Neural cell (in vitro differentiated cells): ENCODE results near the gene STN1. TPM values are rescaled to one million over a fixed set of nuclear protein-coding genes. Genes with fewer than 3 reads are reported as not detected.

Experiments
- H2AFZ ChIP-seq: fragments of 200-600, 300-800 bp; sonication (generic), shearing (Covaris generic); 2 replicates; pipeline ENCODE4 v1.6.0; 2014; ENCODE audit warnings: low read depth, mild to moderate bottlenecking, antibody characterized with exemption, low read length, moderate library complexity
- H3F3A ChIP-seq: fragments of 200-600 bp; shearing (Covaris generic); 2 replicates; pipeline ENCODE4 v1.6.1; 2016; ENCODE audit warnings: mild to moderate bottlenecking, moderate library complexity, mixed read lengths, antibody characterized with exemption, low read length; ENCODE audit not compliant: insufficient read depth, poor library complexity, severe bottlenecking
- H3K27ac ChIP-seq: fragments of 200-600, 300-800 bp; sonication (generic), shearing (Covaris generic); 2 replicates; pipeline ENCODE4 v1.5.1; 2014; ENCODE audit warnings: mild to moderate bottlenecking, low read length, moderate library complexity
- H3K27me3 ChIP-seq: fragments of 300-800, 200-600 bp; sonication (generic), shearing (Covaris generic); 2 replicates; pipeline ENCODE4 v1.6.0; 2014; ENCODE audit warnings: mild to moderate bottlenecking, low read depth, low read length, moderate library complexity; ENCODE audit not compliant: insufficient read depth
- H3K36me3 ChIP-seq: fragments of 300-800, 200-600 bp; sonication (generic), shearing (Covaris generic); 2 replicates; pipeline ENCODE4 v1.5.1; 2014; ENCODE audit warnings: mild to moderate bottlenecking, antibody characterized with exemption, low read length, moderate library complexity; ENCODE audit not compliant: insufficient read depth
- H3K4me2 ChIP-seq: fragments of 300-800, 200-600 bp; sonication (generic), shearing (Covaris generic); 2 replicates; pipeline ENCODE4 v1.6.0; 2014; ENCODE audit warnings: mild to moderate bottlenecking, low read length
- H3K4me3 ChIP-seq: fragments of 300-800, 200-600 bp; sonication (generic), shearing (Covaris generic); 2 replicates; pipeline ENCODE4 v1.5.1; 2014; ENCODE audit warnings: mild to moderate bottlenecking, low read length, moderate library complexity
- H3K79me2 ChIP-seq: fragments of 200-600 bp; shearing (Covaris generic); replicated peaks from 2 replicates; pipeline ENCODE4 v1.6.0; 2014; ENCODE audit warnings: mild to moderate bottlenecking, low read length, moderate library complexity; ENCODE audit not compliant: insufficient read depth
- H3K9ac ChIP-seq: fragments of 300-800, 200-600 bp; sonication (generic), shearing (Covaris generic); 2 replicates; pipeline ENCODE4 v1.6.1; 2016; ENCODE audit warnings: mild to moderate bottlenecking, low read length, mixed read lengths
- H3K9me2 ChIP-seq: fragments of 200-600 bp; shearing (Covaris generic); 2 replicates; pipeline ENCODE4 v1.6.1; 2016; ENCODE audit warnings: mild to moderate bottlenecking, low read length, mixed read lengths; ENCODE audit not compliant: insufficient read depth
- H3K9me3 ChIP-seq: fragments of 200-600, 300-800 bp; sonication (generic), shearing (Covaris generic); 2 replicates; pipeline ENCODE4 v1.6.1; 2016; ENCODE audit warnings: mild to moderate bottlenecking, mixed run types, low read length, moderate library complexity, mixed read lengths
- H4K20me1 ChIP-seq: fragments of 200-600 bp; shearing (Covaris generic); 2 replicates; pipeline ENCODE4 v1.6.1; 2016; ENCODE audit warnings: mild to moderate bottlenecking, mixed run types; ENCODE audit not compliant: insufficient read depth
- CTCF ChIP-seq: fragments of 450-650 bp; IDR thresholded peaks from 2 replicates; pipeline ENCODE4 v1.5.1; 2014; ENCODE audit warnings: antibody characterized with exemption, mild to moderate bottlenecking, moderate library complexity; ENCODE audit not compliant: poor library complexity, severe bottlenecking
- EP300 ChIP-seq: fragments of 450-650 bp; conservative IDR thresholded peaks from 2 replicates; pipeline ENCODE4 v1.6.1; 2014; ENCODE audit warnings: antibody characterized with exemption, mild to moderate bottlenecking, moderate library complexity; ENCODE audit not compliant: poor library complexity, severe bottlenecking
- EZH2 ChIP-seq: fragments of 200-600, 300-800 bp; shearing (Covaris generic), sonication (generic); IDR thresholded peaks from 2 replicates; pipeline ENCODE4 v1.6.1; 2014; ENCODE audit warnings: antibody characterized with exemption, low read length, borderline replicate concordance, mild to moderate bottlenecking; ENCODE audit not compliant: insufficient read depth, poor library complexity, severe bottlenecking
- MXI1 ChIP-seq: fragments of 450-650 bp; conservative IDR thresholded peaks from 2 replicates; pipeline ENCODE4 v1.6.1; 2014; ENCODE audit warnings: antibody characterized with exemption, mild to moderate bottlenecking; ENCODE audit not compliant: poor library complexity, severe bottlenecking
- POLR2AphosphoS5 ChIP-seq: IDR thresholded peaks from 2 replicates; pipeline ENCODE4 v1.6.1; 2012
- RAD21 ChIP-seq: fragments of 450-650 bp; conservative IDR thresholded peaks from 2 replicates; pipeline ENCODE4 v1.6.1; 2014; ENCODE audit warnings: antibody characterized with exemption, mild to moderate bottlenecking, moderate library complexity
- REST ChIP-seq: IDR thresholded peaks from 2 replicates; pipeline ENCODE4 v1.6.1; 2012; ENCODE audit warnings: borderline replicate concordance
- SMC3 ChIP-seq: fragments of 450-650 bp; conservative IDR thresholded peaks from 2 replicates; pipeline ENCODE4 v1.6.1; 2014; ENCODE audit warnings: antibody characterized with exemption, mild to moderate bottlenecking, moderate library complexity; ENCODE audit not compliant: poor library complexity
- TAF1 ChIP-seq: IDR thresholded peaks from 2 replicates; pipeline ENCODE4 v1.6.1; 2012; ENCODE audit warnings: low read depth
- polyA plus RNA-seq: library from polyadenylated mRNA; depleted of rRNA; stranded (reverse); fragments of >200 nt; gene quantifications from 2 replicates; pipeline ENCODE4 v1.2.3, GENCODE V29; 2014

Gene STN1
- polyA plus RNA-seq, 1 donor from 2014 or later, result 9.4 TPM

- no peaks in the 10 kb centered on the region for H3K9me2 ChIP-seq
- no peaks in the 10 kb centered on the region for H4K20me1 ChIP-seq
- H3K27me3 ChIP-seq, result no peaks in the 10 kb centered on the region
- no peaks in the 10 kb centered on the region for H3K36me3 ChIP-seq
- H2AFZ ChIP-seq, result no peak overlapping the region
- no peak overlapping the region for H3K4me3 ChIP-seq
- TF ChIP-seq EP300 (no peak), CTCF (no peak), RAD21 (no peak), REST (no peak), POLR2AphosphoS5 (no peak), SMC3 (no peak), TAF1 (no peak), EZH2 (no peak), MXI1 (no peak)
- H3K79me2 ChIP-seq, result no peaks in the 10 kb centered on the region
- no peaks in the 10 kb centered on the region for H3K9me3 ChIP-seq
- no peak overlapping the region for H3K4me2 ChIP-seq
- peaks cover 4% of the 10 kb centered on the region for H3F3A ChIP-seq
- no peak overlapping the region for H3K9ac ChIP-seq
- H3K27ac ChIP-seq, result no peak overlapping the region
Observed at GRCh38 chr10:103930449-103930848, 12.5 kb upstream of the STN1 start.

GRCh38 chr10:103929381-103929921 lies 11.5 kb upstream of the STN1 start:
- H3K36me3 ChIP-seq, result no peaks in the 10 kb centered on the region
- TF ChIP-seq POLR2AphosphoS5 (peak; percentile 12), EP300 (no peak)
- peak overlapping the region; percentile 77 for H3K27ac ChIP-seq
- no peaks in the 10 kb centered on the region for H3K9me3 ChIP-seq
- H3F3A ChIP-seq, result peaks cover 4% of the 10 kb centered on the region
- no peak overlapping the region for H3K4me3 ChIP-seq
- no peaks in the 10 kb centered on the region for H3K9me2 ChIP-seq
- H4K20me1 ChIP-seq, result no peaks in the 10 kb centered on the region
- no peaks in the 10 kb centered on the region for H3K27me3 ChIP-seq
- H3K4me2 ChIP-seq, result no peak overlapping the region
- H3K79me2 ChIP-seq, result no peaks in the 10 kb centered on the region
- H3K9ac ChIP-seq, result no peak overlapping the region
- no peak overlapping the region for H2AFZ ChIP-seq

GRCh38 chr10:103928784-103929183 lies 10.8 kb upstream of the STN1 start:
- Histone ChIP-seq H2AFZ (no peak overlapping the region), H3K9me2 (no peaks in the 10 kb centered on the region), H3K27me3 (no peaks in the 10 kb centered on the region), H3K9ac (no peak overlapping the region), H3K79me2 (no peaks in the 10 kb centered on the region), H3K4me3 (no peak overlapping the region), H3F3A (peaks cover 4% of the 10 kb centered on the region), H3K9me3 (no peaks in the 10 kb centered on the region), H4K20me1 (no peaks in the 10 kb centered on the region), H3K4me2 (no peak overlapping the region), H3K36me3 (no peaks in the 10 kb centered on the region), H3K27ac (peak overlapping the region; percentile 77)
- TF ChIP-seq CTCF (no peak), POLR2AphosphoS5 (no peak), TAF1 (no peak), SMC3 (no peak), RAD21 (no peak), EZH2 (no peak), REST (no peak), MXI1 (no peak), EP300 (no peak)
